Activated CD8-positive, alpha-beta memory T cell treated with anti-CD3 and anti-CD28 coated beads, Interleukin-2, amount 10 ng/mL, durations not matched to agents 7 days and 5 days (primary cell): ENCODE results near the gene ENO3. TPM values are rescaled to one million over a fixed set of nuclear protein-coding genes. Genes with fewer than 3 reads are reported as not detected.
A peak's percentile ranks its signal among the peaks of the same experiment; 100 is the strongest.

ENCODE experiments used
- ATAC-seq: fragments of 150-1000 bp; cut with Tn5 transposase; one replicate; pipeline ENCODE4 v1.10.0; 2021; ENCODE audit warnings: moderate library complexity
- CTCF ChIA-PET: fragments of 350-600 bp; sonication (Branson Sonifier 250); formaldehyde crosslinking; loops from one replicate; lab custom pipeline; 2021; ENCODE audit warnings: antibody characterized with exemption; lab: Charles Lee
- DNase-seq: peaks from one replicate; pipeline ENCODE4 v3.0.0-alpha.2; 2020
- H3K27ac Mint-ChIP-seq: one replicate; pipeline ENCODE4 v1.8.0; 2021; ENCODE audit warnings: mild to moderate bottlenecking, mixed read lengths
- H3K27me3 Mint-ChIP-seq: one replicate; pipeline ENCODE4 v1.8.0; 2021; ENCODE audit warnings: mixed read lengths
- H3K36me3 Mint-ChIP-seq: one replicate; pipeline ENCODE4 v1.8.0; 2021; ENCODE audit warnings: mild to moderate bottlenecking, mixed read lengths
- H3K4me1 Mint-ChIP-seq: one replicate; pipeline ENCODE4 v1.8.0; 2021; ENCODE audit warnings: mixed read lengths
- H3K4me3 Mint-ChIP-seq: one replicate; pipeline ENCODE4 v1.8.0; 2021; ENCODE audit warnings: mild to moderate bottlenecking, moderate library complexity, mixed read lengths
- H3K9me3 Mint-ChIP-seq: one replicate; pipeline ENCODE4 v1.8.0; 2022; ENCODE audit warnings: low read depth, mixed read lengths
- total RNA-seq, 2 experiments: library from RNA; stranded (reverse); gene quantifications; one replicate each; pipeline ENCODE4 v1.2.3, GENCODE V29; 2021

Gene ENO3
- total RNA-seq, 2 experiments from 2014 or later, result 27.7 to 30.8 TPM

DNA sequence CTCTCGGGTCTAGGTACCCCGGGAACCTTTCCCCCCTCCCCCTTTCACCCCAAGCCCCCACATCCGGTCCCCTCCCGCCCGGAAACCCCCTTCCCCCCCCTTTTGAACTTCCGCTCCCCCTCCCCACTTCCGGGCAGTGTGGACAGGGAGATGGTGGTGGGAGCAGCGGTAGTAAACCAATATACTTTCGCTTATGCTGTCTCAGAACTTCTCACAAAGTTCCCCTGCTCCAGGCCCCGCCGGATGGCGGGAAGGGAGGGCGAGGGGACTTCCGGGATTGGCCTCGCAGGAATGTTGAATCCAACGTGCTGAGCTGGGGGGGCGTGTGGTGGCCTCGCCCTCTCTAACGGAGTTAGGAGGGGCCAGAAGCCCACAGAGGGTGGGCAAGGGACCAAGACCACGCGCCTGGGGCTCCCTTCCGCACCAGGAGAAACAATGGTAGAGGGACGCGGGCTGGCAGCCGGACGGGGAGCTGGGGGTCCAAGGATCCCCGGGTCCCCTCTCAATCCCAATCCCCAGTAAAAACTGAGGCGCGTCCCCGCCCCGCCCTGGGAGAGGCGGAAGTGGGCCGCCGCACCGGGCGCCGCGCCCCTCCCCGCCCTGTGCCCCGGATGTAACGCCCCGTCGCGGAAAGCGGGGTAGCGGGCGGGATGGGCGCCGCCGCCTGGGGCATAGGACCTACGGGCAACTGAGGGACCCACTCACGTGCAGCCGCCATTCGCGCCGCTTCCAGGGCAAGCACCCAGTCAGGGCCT is 3.3 kb upstream of the ENO3 start:
- CTCF ChIA-PET, result interaction anchor here (1.3 to 4.4 kb wide), 4 partner anchors 20 to 72 kb away, joined by 3 to 34 read pairs (median 4); partner anchors contain the start of gene SPAG7
- H3K36me3 Mint-ChIP-seq, result peaks cover 45% of the 10 kb centered on the region
- H3K9me3 Mint-ChIP-seq, result no peaks in the 10 kb centered on the region
- peaks cover 50% of the 10 kb centered on the region for H3K4me1 Mint-ChIP-seq
- ATAC-seq, result peak; percentile 14
- H3K4me3 Mint-ChIP-seq, result peak overlapping the region; percentile 98
- DNase-seq, result peak; percentile 87
- peak overlapping the region; percentile 100 for H3K27ac Mint-ChIP-seq
- no peaks in the 10 kb centered on the region for H3K27me3 Mint-ChIP-seq

DNA sequence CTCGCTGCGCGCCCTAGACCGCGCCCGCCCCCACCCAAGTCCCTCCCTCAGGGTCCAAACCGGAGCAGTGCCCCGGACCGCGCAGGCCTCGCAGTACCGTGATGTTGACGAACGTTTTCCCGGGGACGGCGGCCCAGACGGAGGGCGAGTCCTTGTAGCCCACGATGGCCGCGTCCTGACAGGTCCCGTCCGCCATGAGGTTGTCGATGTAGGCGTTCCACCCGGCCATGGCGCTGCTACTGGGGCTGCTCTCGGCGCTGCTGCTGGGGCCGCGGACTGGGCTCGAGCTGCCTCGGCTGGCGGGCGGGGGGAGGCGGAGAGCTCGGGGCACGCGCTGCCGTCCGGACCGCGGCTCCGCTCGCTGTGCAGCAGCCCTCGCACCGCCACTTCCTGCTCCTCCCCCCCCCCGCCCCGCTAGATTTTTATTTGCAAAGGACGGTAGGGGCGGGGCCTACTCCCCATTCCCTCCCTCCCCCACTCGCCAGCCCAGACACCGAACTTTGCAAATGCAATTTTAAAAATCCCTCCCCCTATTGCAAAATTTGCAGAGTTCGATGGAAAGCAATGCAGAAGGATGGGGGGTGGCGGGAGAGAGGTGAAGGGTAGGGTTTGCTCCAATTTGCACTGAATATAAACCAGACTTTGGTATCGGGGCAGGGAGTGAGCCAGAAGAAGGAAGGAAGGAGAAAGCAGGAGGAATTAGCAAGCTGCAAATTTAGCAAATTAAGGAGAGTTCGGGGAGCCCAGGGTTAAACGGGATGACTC is 2.6 kb upstream of the ENO3 start, which contains the start of gene PFN1:
TSS of gene PFN1 (minus strand) at position 365 of the 765 bp plus-strand sequence. CDS start at position 229, 136 bp downstream.
- H3K36me3 Mint-ChIP-seq, result peaks cover 38% of the 10 kb centered on the region
- no peaks in the 10 kb centered on the region for H3K27me3 Mint-ChIP-seq
- peak within 1 kb of the TSS; percentile 98 for H3K4me3 Mint-ChIP-seq
- H3K9me3 Mint-ChIP-seq, result no peaks in the 10 kb centered on the region
- peak within 1 kb of the TSS; percentile 100 for H3K27ac Mint-ChIP-seq
- DNase-seq, result peak; percentile 96
- H3K4me1 Mint-ChIP-seq, result peaks cover 42% of the 10 kb centered on the region
- CTCF ChIA-PET, result interaction anchor here (1.0 to 4.4 kb wide), 6 partner anchors 9 to 71 kb away, joined by 3 to 34 read pairs (median 4); partner anchors contain the start of genes RNF167, SLC25A11 and SPAG7
- ATAC-seq, result peak; percentile 32

DNA sequence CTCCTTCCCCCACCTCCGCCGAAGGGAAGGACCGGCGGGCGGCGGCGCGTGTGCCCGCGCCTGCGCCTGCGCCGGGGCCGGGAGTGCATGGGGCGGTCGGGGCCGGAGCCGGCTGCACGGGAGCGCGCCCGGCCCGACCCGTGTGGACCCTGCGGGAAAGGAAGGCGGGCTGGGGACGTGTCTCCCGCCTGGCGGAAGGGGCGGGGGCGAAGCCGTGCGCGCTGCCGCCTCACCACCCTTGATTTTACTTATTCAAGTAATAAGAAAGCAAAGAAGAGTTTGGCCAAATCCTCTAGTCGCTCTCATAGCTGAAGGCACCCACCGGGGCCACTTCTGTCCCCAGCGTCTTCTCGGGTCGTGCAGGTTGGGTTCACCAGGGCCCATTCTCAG is 2.0 kb upstream of the ENO3 start:
- Mint-ChIP-seq H3K27ac (peak overlapping the region; percentile 100), H3K4me3 (peak overlapping the region; percentile 98), H3K9me3 (no peaks in the 10 kb centered on the region), H3K36me3 (peaks cover 35% of the 10 kb centered on the region), H3K27me3 (no peaks in the 10 kb centered on the region), H3K4me1 (peaks cover 39% of the 10 kb centered on the region)
- CTCF ChIA-PET, result interaction anchor here (1.0 to 4.4 kb wide), 5 partner anchors 9 to 48 kb away, joined by 3 to 34 read pairs (median 4); partner anchors contain the start of genes RNF167, SLC25A11 and SPAG7
- ATAC-seq (peak; percentile 43), DNase-seq (peak; percentile 88)

DNA sequence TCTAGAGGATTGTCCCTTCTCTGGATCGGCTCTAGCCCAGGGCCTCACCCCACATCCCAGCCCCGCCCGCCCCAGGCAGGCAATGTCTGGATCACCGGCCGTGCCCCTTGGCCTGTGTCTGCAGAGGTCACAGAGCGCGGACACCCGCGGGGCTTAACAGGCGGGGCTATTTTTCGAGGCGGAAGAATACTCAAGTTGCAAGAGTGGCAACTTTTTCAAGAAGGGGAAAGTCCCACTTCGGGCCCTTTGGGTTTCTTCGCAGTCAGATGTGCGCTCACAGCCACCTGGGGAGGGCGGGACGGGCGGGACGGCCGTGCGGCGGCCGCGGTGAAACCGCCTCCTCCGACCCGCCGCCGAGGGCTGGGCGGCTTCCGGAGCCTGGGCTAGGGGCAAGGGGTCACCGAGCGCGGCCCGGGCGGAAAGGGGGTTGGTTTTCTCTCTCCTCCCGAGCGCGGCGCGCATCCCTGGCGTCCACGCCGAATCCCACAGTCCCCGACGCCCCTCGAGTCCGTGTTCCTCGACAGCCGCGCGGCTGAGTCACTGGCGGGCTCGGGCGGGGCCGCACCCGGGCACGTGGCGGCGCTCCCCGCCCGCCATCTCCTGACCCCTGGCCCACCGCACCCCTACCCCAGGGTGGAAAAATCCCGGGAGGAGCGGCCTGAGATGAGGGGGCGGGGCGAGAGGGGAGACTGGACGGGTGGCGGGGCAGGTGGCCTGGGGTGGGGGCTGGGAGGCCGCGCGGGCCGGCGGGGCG is 1.4 kb upstream of the ENO3 start:
- peak overlapping the region; percentile 83 for H3K27ac Mint-ChIP-seq
- H3K4me3 Mint-ChIP-seq, result peak overlapping the region; percentile 98
- ATAC-seq (peak; percentile 27), DNase-seq (no peak)
- H3K9me3 Mint-ChIP-seq, result no peaks in the 10 kb centered on the region
- H3K27me3 Mint-ChIP-seq, result no peaks in the 10 kb centered on the region
- CTCF ChIA-PET, result interaction anchor here (1.0 to 4.5 kb wide), 5 partner anchors 10 to 49 kb away, joined by 4 to 34 read pairs (median 8); partner anchors contain the start of genes RNF167, SLC25A11 and SPAG7
- peaks cover 33% of the 10 kb centered on the region for H3K4me1 Mint-ChIP-seq
- peaks cover 29% of the 10 kb centered on the region for H3K36me3 Mint-ChIP-seq

DNA sequence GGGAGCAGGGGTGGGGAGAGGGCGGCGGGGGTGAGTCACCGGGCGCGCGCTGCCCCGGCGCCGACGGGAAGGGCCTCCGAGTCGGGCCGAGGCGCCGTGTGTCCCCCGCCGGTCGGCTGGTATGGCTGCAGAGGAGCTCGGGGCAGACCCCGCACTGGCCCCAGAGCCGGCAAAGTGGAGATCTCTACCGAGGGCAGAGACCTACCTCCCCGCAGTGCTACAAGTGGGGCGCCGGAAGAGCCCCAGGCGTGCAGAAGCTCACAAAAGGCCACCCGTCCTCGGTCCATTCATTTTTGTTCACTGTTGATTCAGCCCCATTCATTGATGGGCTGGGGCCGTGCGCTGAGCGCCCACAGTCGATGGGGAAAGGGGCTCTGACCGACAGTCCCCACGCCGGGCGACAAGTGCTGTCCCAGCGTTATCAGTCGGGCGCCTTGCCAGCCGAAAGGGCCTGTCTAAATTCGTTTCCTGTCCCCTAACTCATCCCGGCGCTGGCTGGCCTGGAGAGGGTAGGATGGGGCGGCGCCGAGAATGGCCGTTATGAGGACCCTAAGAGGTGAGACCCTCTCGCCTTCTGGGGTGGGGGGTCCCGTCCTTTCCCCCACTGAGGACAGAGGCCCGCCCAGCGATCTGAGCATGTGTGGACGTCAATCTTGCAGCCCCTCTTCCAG is 709 bp upstream of the ENO3 start:
- no peaks in the 10 kb centered on the region for H3K27me3 Mint-ChIP-seq
- peak overlapping the region; percentile 89 for H3K27ac Mint-ChIP-seq
- peak; percentile 62 for DNase-seq
- H3K4me3 Mint-ChIP-seq, result peak overlapping the region; percentile 79
- peaks cover 22% of the 10 kb centered on the region for H3K36me3 Mint-ChIP-seq
- ATAC-seq, result peak; percentile 6
- CTCF ChIA-PET, result interaction anchor here (0.7 to 4.5 kb wide), 3 partner anchors 13 to 240 kb away, joined by 4 to 18 read pairs (median 8); partner anchors contain the start of genes ARRB2 and SPAG7
- peaks cover 26% of the 10 kb centered on the region for H3K4me1 Mint-ChIP-seq
- H3K9me3 Mint-ChIP-seq, result no peaks in the 10 kb centered on the region

DNA sequence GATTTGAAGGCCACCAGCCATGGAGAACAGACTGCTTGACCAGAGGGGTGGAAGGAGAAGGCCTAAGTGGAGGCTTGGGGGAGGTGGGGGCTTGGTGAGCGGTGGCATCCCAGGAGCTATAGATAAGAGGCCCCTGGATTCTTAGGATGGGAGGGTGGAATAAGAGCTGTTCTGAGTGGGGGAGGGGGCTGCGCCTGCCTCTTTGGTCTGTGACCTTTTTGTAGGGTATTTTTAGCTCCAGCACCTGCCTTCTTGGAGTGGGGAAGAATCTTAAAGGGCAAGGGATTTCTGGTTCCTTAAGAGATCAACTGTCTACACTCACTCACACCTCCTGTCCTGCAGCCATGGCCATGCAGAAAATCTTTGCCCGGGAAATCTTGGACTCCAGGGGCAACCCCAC is 567 bp downstream of the ENO3 start:
- DNase-seq (no peak), ATAC-seq (no peak)
- peaks cover 10% of the 10 kb centered on the region for H3K36me3 Mint-ChIP-seq
- no peak overlapping the region for H3K27ac Mint-ChIP-seq
- peak overlapping the region; percentile 79 for H3K4me3 Mint-ChIP-seq
- no peaks in the 10 kb centered on the region for H3K27me3 Mint-ChIP-seq
- H3K9me3 Mint-ChIP-seq, result no peaks in the 10 kb centered on the region
- peaks cover 16% of the 10 kb centered on the region for H3K4me1 Mint-ChIP-seq
- CTCF ChIA-PET, result interaction anchor here (1.1 to 4.5 kb wide), 4 partner anchors 11 to 42 kb away, joined by 4 to 18 read pairs (median 8); partner anchors contain the start of genes RNF167, SLC25A11 and SPAG7

DNA sequence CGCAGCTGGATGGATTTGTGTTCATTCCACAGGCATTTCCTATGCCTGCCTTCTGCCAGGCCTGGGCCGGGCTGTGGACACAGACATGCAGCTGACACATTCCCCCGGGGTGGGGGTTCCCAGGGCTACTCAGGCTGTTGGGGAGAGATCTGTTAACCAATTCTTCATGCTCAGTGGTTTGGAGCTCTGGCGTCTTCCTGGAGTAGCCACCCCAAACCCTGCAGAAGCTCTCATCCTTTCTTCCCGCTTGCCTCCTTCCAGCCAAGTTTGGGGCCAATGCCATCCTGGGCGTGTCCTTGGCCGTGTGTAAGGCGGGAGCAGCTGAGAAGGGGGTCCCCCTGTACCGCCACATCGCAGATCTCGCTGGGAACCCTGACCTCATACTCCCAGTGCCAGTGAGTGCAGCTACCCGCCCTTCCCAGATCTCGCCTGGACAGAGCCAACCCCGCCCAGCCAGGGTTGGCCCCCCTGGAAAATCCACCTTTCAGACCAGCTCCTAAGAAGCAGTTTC is 2.6 kb downstream of the ENO3 start:
- H3K27ac Mint-ChIP-seq, result no peak overlapping the region
- H3K27me3 Mint-ChIP-seq, result no peaks in the 10 kb centered on the region
- ATAC-seq (no peak), DNase-seq (no peak)
- H3K36me3 Mint-ChIP-seq, result no peaks in the 10 kb centered on the region
- CTCF ChIA-PET, result interaction anchor here (1.2 to 4.5 kb wide), 5 partner anchors 9 to 50 kb away, joined by 3 to 18 read pairs (median 4); partner anchors contain the start of genes CHRNE and SPAG7
- H3K4me1 Mint-ChIP-seq, result peaks cover 16% of the 10 kb centered on the region
- H3K9me3 Mint-ChIP-seq, result no peaks in the 10 kb centered on the region
- H3K4me3 Mint-ChIP-seq, result no peak overlapping the region

DNA sequence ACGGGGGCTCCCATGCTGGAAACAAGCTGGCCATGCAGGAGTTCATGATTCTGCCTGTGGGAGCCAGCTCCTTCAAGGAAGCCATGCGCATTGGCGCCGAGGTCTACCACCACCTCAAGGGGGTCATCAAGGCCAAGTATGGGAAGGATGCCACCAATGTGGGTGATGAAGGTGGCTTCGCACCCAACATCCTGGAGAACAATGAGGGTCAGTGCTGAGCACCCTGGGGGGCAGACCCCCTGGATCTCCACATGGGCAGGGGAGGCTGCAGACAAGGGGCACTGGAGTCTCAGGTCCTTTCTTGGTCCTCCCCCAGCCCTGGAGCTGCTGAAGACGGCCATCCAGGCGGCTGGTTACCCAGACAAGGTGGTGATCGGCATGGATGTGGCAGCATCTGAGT is 4.2 kb downstream of the ENO3 start:
- H3K4me3 Mint-ChIP-seq, result no peak overlapping the region
- no peaks in the 10 kb centered on the region for H3K9me3 Mint-ChIP-seq
- peaks cover 2% of the 10 kb centered on the region for H3K36me3 Mint-ChIP-seq
- CTCF ChIA-PET, result interaction anchor here (1.3 to 1.5 kb wide), 3 partner anchors 12 to 107 kb away, joined by 5 to 8 read pairs (median 7); partner anchors contain the start of gene SPAG7
- DNase-seq (no peak), ATAC-seq (no peak)
- no peak overlapping the region for H3K27ac Mint-ChIP-seq
- H3K4me1 Mint-ChIP-seq, result peaks cover 14% of the 10 kb centered on the region
- no peaks in the 10 kb centered on the region for H3K27me3 Mint-ChIP-seq

DNA sequence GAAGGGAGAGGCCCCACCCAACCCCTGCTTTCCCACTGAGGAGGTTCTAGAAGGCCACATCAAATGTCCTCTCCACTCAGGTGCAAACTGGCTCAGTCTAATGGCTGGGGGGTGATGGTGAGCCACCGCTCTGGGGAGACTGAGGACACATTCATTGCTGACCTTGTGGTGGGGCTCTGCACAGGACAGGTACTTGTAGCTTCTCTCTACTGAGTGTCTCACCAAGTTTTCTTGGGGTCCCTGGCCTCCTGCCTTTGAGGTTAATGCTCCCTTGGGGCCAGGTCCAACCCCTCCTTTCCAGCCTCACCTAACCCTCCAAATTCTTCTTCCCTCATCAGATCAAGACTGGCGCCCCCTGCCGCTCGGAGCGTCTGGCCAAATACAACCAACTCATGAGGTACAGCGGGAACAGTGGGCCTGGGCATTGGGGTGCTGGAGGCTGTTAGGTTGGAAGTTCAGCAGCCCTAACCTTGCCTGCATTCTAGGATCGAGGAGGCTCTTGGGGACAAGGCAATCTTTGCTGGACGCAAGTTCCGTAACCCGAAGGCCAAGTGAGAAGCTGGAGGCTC is 5.7 kb downstream of the ENO3 start:
- CTCF ChIA-PET, result interaction anchor here (1.4 to 3.7 kb wide), 4 partner anchors 11 to 47 kb away, joined by 6 to 17 read pairs (median 12); partner anchors contain the start of genes RNF167, SLC25A11 and SPAG7
- H3K9me3 Mint-ChIP-seq, result no peaks in the 10 kb centered on the region
- peaks cover under 1% of the 10 kb centered on the region for H3K4me1 Mint-ChIP-seq
- H3K27me3 Mint-ChIP-seq, result no peaks in the 10 kb centered on the region
- peaks cover 6% of the 10 kb centered on the region for H3K36me3 Mint-ChIP-seq
- ATAC-seq, result no peak
- H3K4me3 Mint-ChIP-seq, result no peak overlapping the region
- DNase-seq, result no peak
- no peak overlapping the region for H3K27ac Mint-ChIP-seq

DNA sequence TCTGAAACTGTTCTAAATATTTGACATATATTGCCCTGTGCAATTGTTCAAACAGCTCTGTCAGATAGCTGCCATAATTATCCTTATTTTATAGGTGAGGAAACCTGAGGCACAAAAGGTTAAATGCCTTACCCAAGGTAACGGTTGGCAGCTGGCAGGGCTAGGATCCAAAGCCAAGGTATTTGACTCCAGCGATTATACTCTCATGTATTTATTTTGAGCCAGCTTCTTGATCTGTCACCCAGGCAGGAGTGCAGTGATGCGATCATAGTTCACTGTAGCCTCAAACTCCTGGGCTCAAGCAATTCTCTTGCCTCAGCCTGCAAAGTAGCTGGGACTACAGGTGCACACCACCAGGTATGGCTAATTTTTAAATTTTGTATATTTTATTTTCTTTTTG is 7.2 kb downstream of the ENO3 start:
- H3K4me1 Mint-ChIP-seq, result no peaks in the 10 kb centered on the region
- DNase-seq, result no peak
- no peaks in the 10 kb centered on the region for H3K9me3 Mint-ChIP-seq
- no peaks in the 10 kb centered on the region for H3K27me3 Mint-ChIP-seq
- H3K27ac Mint-ChIP-seq, result no peak overlapping the region
- H3K4me3 Mint-ChIP-seq, result no peak overlapping the region
- no peak for ATAC-seq
- H3K36me3 Mint-ChIP-seq, result peaks cover 7% of the 10 kb centered on the region
- CTCF ChIA-PET, result interaction anchor here (1.4 to 3.7 kb wide), 4 partner anchors 9 to 49 kb away, joined by 6 to 17 read pairs (median 12); partner anchors contain the start of genes RNF167, SLC25A11 and SPAG7

DNA sequence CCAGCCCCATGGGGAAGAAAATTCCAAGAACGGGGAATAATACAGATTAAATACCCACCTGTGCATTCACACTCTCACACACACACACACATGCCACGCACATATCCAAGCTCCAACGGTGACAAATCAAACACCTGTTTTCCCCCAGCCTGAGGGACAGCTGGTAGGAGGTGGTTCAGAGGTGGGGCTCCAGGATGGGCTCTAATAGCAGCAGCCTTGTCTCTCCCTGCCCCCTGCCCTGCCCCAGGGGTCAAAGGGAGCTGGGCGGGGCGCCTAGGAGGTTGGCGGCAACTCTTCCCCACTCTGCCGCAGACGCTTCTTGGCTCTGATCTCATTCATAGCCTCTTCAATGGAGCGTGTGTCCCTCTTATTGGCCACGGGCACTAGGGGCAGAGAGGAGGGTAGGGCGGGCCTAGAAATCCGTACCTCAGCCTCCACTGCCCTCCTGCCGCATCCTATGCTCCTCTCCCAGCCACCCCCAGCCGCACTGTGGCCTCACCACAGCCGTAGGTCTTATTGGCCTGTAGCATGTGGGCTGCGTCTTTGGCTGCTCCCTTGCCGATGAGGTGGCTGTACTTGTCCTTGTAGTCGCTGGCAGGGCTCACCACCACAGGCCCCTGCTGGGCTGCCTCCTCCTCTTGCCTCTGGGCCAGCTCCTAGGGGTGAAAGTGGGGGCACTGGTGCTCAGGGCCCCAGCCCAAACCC is 8.5 kb downstream of the ENO3 start:
- Mint-ChIP-seq H3K9me3 (no peaks in the 10 kb centered on the region), H3K27me3 (no peaks in the 10 kb centered on the region), H3K27ac (no peak overlapping the region), H3K36me3 (peaks cover 7% of the 10 kb centered on the region), H3K4me1 (no peaks in the 10 kb centered on the region), H3K4me3 (no peak overlapping the region)
- CTCF ChIA-PET, result interaction anchor here (3.7 kb wide), 1 partner anchor 8 kb away, joined by 17 read pairs; the partner anchor contains the start of gene SPAG7
- ATAC-seq, result no peak
- DNase-seq, result no peak
